ENCODE results near the gene LTO1. TPM values are rescaled to one million over a fixed set of nuclear protein-coding genes. Genes with fewer than 3 reads are reported as not detected.
A peak's percentile ranks its signal among the peaks of the same experiment; 100 is the strongest.

Gene LTO1
- total and polyA plus RNA-seq, 5 donors from 2014 or later: 15.5 to 37.6 (median 18.0) TPM

DNA sequence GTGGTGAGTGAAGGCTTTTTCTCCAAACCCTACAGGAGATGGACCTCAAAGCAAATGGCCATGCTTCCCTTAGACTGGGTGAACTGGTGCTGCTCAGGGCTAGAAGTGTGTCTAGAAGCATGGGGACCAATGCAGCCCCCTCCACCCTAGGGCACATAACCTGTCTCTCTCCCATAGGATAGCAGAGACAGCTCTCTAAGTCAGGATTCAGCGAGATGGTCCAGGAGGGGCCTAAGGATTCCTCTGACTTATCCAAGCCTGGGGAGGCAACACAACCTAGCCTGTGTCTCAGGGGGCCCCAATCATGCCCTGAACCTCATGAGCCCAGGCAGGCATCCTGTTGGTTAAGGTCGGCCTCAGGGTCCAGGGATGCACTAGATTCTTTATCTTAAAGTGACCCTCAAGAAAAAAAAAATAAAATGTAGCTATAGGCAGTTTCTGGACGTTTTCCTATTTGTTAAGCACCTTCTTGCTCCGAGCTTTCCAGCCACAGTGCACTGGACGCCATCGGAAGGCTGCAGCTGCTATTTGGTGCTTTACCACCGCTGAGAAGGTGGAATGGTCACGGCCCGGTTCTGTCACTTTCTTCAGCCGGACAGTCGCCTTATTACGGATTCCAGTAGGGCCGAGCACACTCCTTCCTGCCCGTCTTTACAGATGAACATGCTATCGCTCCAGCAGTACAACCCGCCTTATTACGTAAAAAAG is 39.2 kb downstream of the LTO1 start:
- no peak overlapping the region for H3K4me3 ChIP-seq (ENCODE audit: low read depth, low read length)
- H3K27me3 ChIP-seq (ENCODE audit: control insufficient read depth, insufficient read depth, low read length): peaks cover 15% of the 10 kb centered on the region
- peaks cover 19% of the 10 kb centered on the region for H3K4me1 ChIP-seq (ENCODE audit: control insufficient read depth, insufficient read depth, low read length, poor library complexity, severe bottlenecking)
- H3K27me3 Mint-ChIP-seq: peaks cover 69% of the 10 kb centered on the region
- no peaks in the 10 kb centered on the region for H3K9me3 ChIP-seq (ENCODE audit: control insufficient read depth in 2 of 2, low read length in 2 of 2)
- DNase-seq (no peak), ATAC-seq (ENCODE audit: low read depth in 2 of 2) (no peak)
- peaks cover 0 to 4% (median 0%) of the 10 kb centered on the region in 7 donors for H3K9me3 Mint-ChIP-seq
- H3K4me1 Mint-ChIP-seq: peaks cover 0 to 27% (median 4%) of the 10 kb centered on the region in 4 donors
- no peak overlapping the region for H3K27ac Mint-ChIP-seq
- peak overlapping the region in 1 of 4 donors; percentile 51 for H3K4me3 Mint-ChIP-seq
- no peak overlapping the region for H3K27ac ChIP-seq (ENCODE audit: insufficient read depth, low read length, poor library complexity, severe bottlenecking)
- H3K36me3 Mint-ChIP-seq: no peaks in the 10 kb centered on the region
- no peaks in the 10 kb centered on the region for H3K36me3 ChIP-seq (ENCODE audit: control insufficient read depth, insufficient read depth, low read length)

GRCh38 chr11:69635195-69635594 is 40.0 kb downstream of the LTO1 start:
- H3K27me3 Mint-ChIP-seq: peaks cover 61% of the 10 kb centered on the region
- DNase-seq: no peak
- H3K4me3 ChIP-seq (ENCODE audit: low read depth, low read length): no peak overlapping the region

GRCh38 chr11:69634590-69634989 is 40.6 kb downstream of the LTO1 start:
- H3K36me3 Mint-ChIP-seq: no peaks in the 10 kb centered on the region
- H3K27me3 ChIP-seq (ENCODE audit: control insufficient read depth, insufficient read depth, low read length): peaks cover 15% of the 10 kb centered on the region
- no peak overlapping the region for H3K4me3 ChIP-seq (ENCODE audit: low read depth, low read length)
- H3K27me3 Mint-ChIP-seq: peaks cover 55% of the 10 kb centered on the region
- H3K4me1 Mint-ChIP-seq: peaks cover 0 to 18% (median 0%) of the 10 kb centered on the region in 4 donors
- H3K27ac ChIP-seq (ENCODE audit: insufficient read depth, low read length, poor library complexity, severe bottlenecking): no peak overlapping the region
- DNase-seq: no peak
- peaks cover 13% of the 10 kb centered on the region for H3K4me1 ChIP-seq (ENCODE audit: control insufficient read depth, insufficient read depth, low read length, poor library complexity, severe bottlenecking)
- peaks cover 0 to 6% (median 0%) of the 10 kb centered on the region in 7 donors for H3K9me3 Mint-ChIP-seq
- H3K9me3 ChIP-seq (ENCODE audit: control insufficient read depth in 2 of 2, low read length in 2 of 2): peaks cover 0 to 2% of the 10 kb centered on the region in 2 experiments
- H3K27ac Mint-ChIP-seq: no peak overlapping the region
- no peak for ATAC-seq (ENCODE audit: low read depth in 2 of 2)
- H3K36me3 ChIP-seq (ENCODE audit: control insufficient read depth, insufficient read depth, low read length): no peaks in the 10 kb centered on the region
- no peak overlapping the region for H3K4me3 Mint-ChIP-seq

More at GRCh38 chr11:69635195-69635594, 40.0 kb downstream of the LTO1 start:
- ATAC-seq (ENCODE audit: low read depth in 2 of 2): no peak
- Histone ChIP-seq H3K27ac (ENCODE audit: insufficient read depth, low read length, poor library complexity, severe bottlenecking) (no peak overlapping the region), H3K36me3 (ENCODE audit: control insufficient read depth, insufficient read depth, low read length) (no peaks in the 10 kb centered on the region), H3K9me3 (ENCODE audit: control insufficient read depth in 2 of 2, low read length in 2 of 2) (no peaks in the 10 kb centered on the region), H3K27me3 (ENCODE audit: control insufficient read depth, insufficient read depth, low read length) (peaks cover 15% of the 10 kb centered on the region), H3K4me1 (ENCODE audit: control insufficient read depth, insufficient read depth, low read length, poor library complexity, severe bottlenecking) (peaks cover 13% of the 10 kb centered on the region)
- peaks cover 0 to 21% (median under 1%) of the 10 kb centered on the region in 4 donors for H3K4me1 Mint-ChIP-seq
- H3K9me3 Mint-ChIP-seq: peaks cover 0 to 4% (median 0%) of the 10 kb centered on the region in 7 donors
- no peaks in the 10 kb centered on the region for H3K36me3 Mint-ChIP-seq
- H3K27ac Mint-ChIP-seq: no peak overlapping the region
- no peak overlapping the region for H3K4me3 Mint-ChIP-seq

- Mint-ChIP-seq H3K4me3 (no peak overlapping the region), H3K4me1 (peaks cover 0 to 17% (median 0%) of the 10 kb centered on the region in 4 donors), H3K27me3 (peaks cover 50% of the 10 kb centered on the region), H3K9me3 (peaks cover 0 to 6% (median 1%) of the 10 kb centered on the region in 7 donors), H3K27ac (no peak overlapping the region), H3K36me3 (no peaks in the 10 kb centered on the region)
- peaks cover 15% of the 10 kb centered on the region for H3K27me3 ChIP-seq (ENCODE audit: control insufficient read depth, insufficient read depth, low read length)
- H3K4me3 ChIP-seq (ENCODE audit: low read depth, low read length): no peak overlapping the region
- no peaks in the 10 kb centered on the region for H3K36me3 ChIP-seq (ENCODE audit: control insufficient read depth, insufficient read depth, low read length)
- DNase-seq (no peak), ATAC-seq (ENCODE audit: low read depth in 2 of 2) (no peak)
- peaks cover 0 to 4% of the 10 kb centered on the region in 2 experiments for H3K9me3 ChIP-seq (ENCODE audit: control insufficient read depth in 2 of 2, low read length in 2 of 2)
- no peak overlapping the region for H3K27ac ChIP-seq (ENCODE audit: insufficient read depth, low read length, poor library complexity, severe bottlenecking)
- peaks cover 13% of the 10 kb centered on the region for H3K4me1 ChIP-seq (ENCODE audit: control insufficient read depth, insufficient read depth, low read length, poor library complexity, severe bottlenecking)
Measured at GRCh38 chr11:69634069-69634468, 41.1 kb downstream of the LTO1 start.

DNA sequence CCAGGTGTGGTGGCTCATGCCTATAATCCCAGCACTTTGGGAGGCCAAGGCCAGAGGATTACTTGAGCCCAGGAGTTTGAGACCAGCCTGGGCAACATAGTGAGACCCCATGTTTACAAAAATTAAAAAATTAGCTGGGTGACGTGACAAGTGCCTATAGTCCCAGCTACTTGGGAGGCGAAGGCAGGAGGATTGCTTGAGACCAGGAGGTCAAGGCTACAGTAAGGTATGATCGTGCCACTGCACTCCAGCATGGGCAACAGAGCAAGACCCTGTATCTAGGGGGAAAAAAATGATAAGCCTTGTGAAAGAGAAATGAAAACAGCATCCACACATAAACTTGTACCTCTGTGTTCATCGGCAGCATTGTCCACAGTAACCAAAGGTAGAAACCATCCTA is 42.3 kb downstream of the LTO1 start:
- no peak overlapping the region for H3K4me3 ChIP-seq (ENCODE audit: low read depth, low read length)
- peaks cover 0 to 6% (median 1%) of the 10 kb centered on the region in 7 donors for H3K9me3 Mint-ChIP-seq
- DNase-seq (no peak), ATAC-seq (ENCODE audit: low read depth in 2 of 2) (no peak)
- peaks cover 9% of the 10 kb centered on the region for H3K4me1 ChIP-seq (ENCODE audit: control insufficient read depth, insufficient read depth, low read length, poor library complexity, severe bottlenecking)
- peaks cover 44% of the 10 kb centered on the region for H3K27me3 Mint-ChIP-seq
- H3K27ac Mint-ChIP-seq: no peak overlapping the region
- no peak overlapping the region for H3K4me3 Mint-ChIP-seq
- no peak overlapping the region for H3K27ac ChIP-seq (ENCODE audit: insufficient read depth, low read length, poor library complexity, severe bottlenecking)
- no peaks in the 10 kb centered on the region for H3K36me3 ChIP-seq (ENCODE audit: control insufficient read depth, insufficient read depth, low read length)
- no peaks in the 10 kb centered on the region for H3K36me3 Mint-ChIP-seq
- peaks cover 0 to 4% of the 10 kb centered on the region in 2 experiments for H3K9me3 ChIP-seq (ENCODE audit: control insufficient read depth in 2 of 2, low read length in 2 of 2)
- H3K27me3 ChIP-seq (ENCODE audit: control insufficient read depth, insufficient read depth, low read length): peaks cover 15% of the 10 kb centered on the region
- H3K4me1 Mint-ChIP-seq: peaks cover 0 to 12% (median 0%) of the 10 kb centered on the region in 4 donors

DNA sequence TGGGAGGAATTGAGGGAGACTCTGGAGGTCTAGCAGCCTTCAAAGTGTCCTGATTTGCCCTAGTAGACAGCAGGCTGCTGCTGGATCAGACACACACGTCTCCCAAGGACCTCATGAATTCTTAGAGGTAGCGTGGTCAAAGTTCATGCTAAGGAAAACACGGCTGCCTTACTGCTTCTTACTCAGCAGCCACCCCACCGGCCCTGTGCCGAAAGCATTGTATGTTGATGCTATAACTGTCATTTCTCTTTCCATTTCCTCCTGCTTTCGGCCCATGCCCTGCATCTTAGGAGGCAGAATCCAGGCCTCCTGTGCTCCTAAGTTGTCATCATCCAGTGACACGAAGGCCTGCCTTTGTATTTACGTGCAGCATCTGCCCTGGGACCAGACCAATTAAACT is 44.7 kb downstream of the LTO1 start:
- H3K27ac ChIP-seq (ENCODE audit: insufficient read depth, low read length, poor library complexity, severe bottlenecking): no peak overlapping the region
- Mint-ChIP-seq H3K36me3 (no peaks in the 10 kb centered on the region), H3K4me1 (no peaks in the 10 kb centered on the region), H3K9me3 (peaks cover 0 to 5% (median 1%) of the 10 kb centered on the region in 7 donors), H3K27ac (no peak overlapping the region), H3K27me3 (peaks cover 35% of the 10 kb centered on the region), H3K4me3 (no peak overlapping the region)
- no peaks in the 10 kb centered on the region for H3K36me3 ChIP-seq (ENCODE audit: control insufficient read depth, insufficient read depth, low read length)
- peaks cover 8% of the 10 kb centered on the region for H3K27me3 ChIP-seq (ENCODE audit: control insufficient read depth, insufficient read depth, low read length)
- ATAC-seq (ENCODE audit: low read depth in 2 of 2): no peak
- peaks cover 0 to 4% of the 10 kb centered on the region in 2 experiments for H3K9me3 ChIP-seq (ENCODE audit: control insufficient read depth in 2 of 2, low read length in 2 of 2)
- no peak overlapping the region for H3K4me3 ChIP-seq (ENCODE audit: low read depth, low read length)
- no peak for DNase-seq
- H3K4me1 ChIP-seq (ENCODE audit: control insufficient read depth, insufficient read depth, low read length, poor library complexity, severe bottlenecking): no peaks in the 10 kb centered on the region

- Mint-ChIP-seq H3K27ac (no peak overlapping the region), H3K9me3 (peaks cover 0 to 5% (median 1%) of the 10 kb centered on the region in 7 donors), H3K4me1 (no peaks in the 10 kb centered on the region), H3K36me3 (no peaks in the 10 kb centered on the region), H3K4me3 (no peak overlapping the region), H3K27me3 (peaks cover 36% of the 10 kb centered on the region)
- Histone ChIP-seq H3K4me1 (ENCODE audit: control insufficient read depth, insufficient read depth, low read length, poor library complexity, severe bottlenecking) (no peaks in the 10 kb centered on the region), H3K4me3 (ENCODE audit: low read depth, low read length) (no peak overlapping the region), H3K27ac (ENCODE audit: insufficient read depth, low read length, poor library complexity, severe bottlenecking) (no peak overlapping the region), H3K27me3 (ENCODE audit: control insufficient read depth, insufficient read depth, low read length) (peaks cover 5% of the 10 kb centered on the region), H3K9me3 (ENCODE audit: control insufficient read depth in 2 of 2, low read length in 2 of 2) (peaks cover 0 to 4% of the 10 kb centered on the region in 2 experiments), H3K36me3 (ENCODE audit: control insufficient read depth, insufficient read depth, low read length) (no peaks in the 10 kb centered on the region)
- ATAC-seq (ENCODE audit: low read depth in 2 of 2) (no peak), DNase-seq (no peak)
Measured at GRCh38 chr11:69630017-69630416, 45.1 kb downstream of the LTO1 start.

- Histone ChIP-seq H3K4me1 (ENCODE audit: control insufficient read depth, insufficient read depth, low read length, poor library complexity, severe bottlenecking) (no peaks in the 10 kb centered on the region), H3K36me3 (ENCODE audit: control insufficient read depth, insufficient read depth, low read length) (no peaks in the 10 kb centered on the region), H3K9me3 (ENCODE audit: control insufficient read depth in 2 of 2, low read length in 2 of 2) (peaks cover 0 to 4% of the 10 kb centered on the region in 2 experiments), H3K27me3 (ENCODE audit: control insufficient read depth, insufficient read depth, low read length) (no peaks in the 10 kb centered on the region), H3K4me3 (ENCODE audit: low read depth, low read length) (no peak overlapping the region), H3K27ac (ENCODE audit: insufficient read depth, low read length, poor library complexity, severe bottlenecking) (no peak overlapping the region)
- H3K27ac Mint-ChIP-seq: no peak overlapping the region
- H3K27me3 Mint-ChIP-seq: peaks cover 34% of the 10 kb centered on the region
- no peaks in the 10 kb centered on the region for H3K4me1 Mint-ChIP-seq
- H3K4me3 Mint-ChIP-seq: no peak overlapping the region
- DNase-seq (no peak), ATAC-seq (ENCODE audit: low read depth in 2 of 2) (no peak)
- H3K9me3 Mint-ChIP-seq: peaks cover 0 to 4% (median 1%) of the 10 kb centered on the region in 7 donors
- no peaks in the 10 kb centered on the region for H3K36me3 Mint-ChIP-seq
Measured at GRCh38 chr11:69627551-69627950, 47.6 kb downstream of the LTO1 start.

Data from CD4-positive, CD25-positive, alpha-beta regulatory T cell (primary cell).